Naive thymus-derived CD8-positive, alpha-beta T cell (primary cell): ENCODE measurements around the gene C12orf57. TPM values are rescaled to one million over a fixed set of nuclear protein-coding genes. Genes with fewer than 3 reads are reported as not detected.

Experiments used
- ATAC-seq, 2 donors: fragments of 150-1000 bp; cut with Tn5 transposase in 1 of 2; sonication (Bioruptor Pico), chemical (Tn5 transposase) in 1 of 2; 1 replicate in 1 of 2; 2 replicates in 1 of 2; pipeline ENCODE4 v1.10.0; 2021; ENCODE audit warnings: mild to moderate bottlenecking in 2 of 2, moderate library complexity in 2 of 2
- POLR2A ChIA-PET: fragments of 350-600 bp; sonication (Branson Sonifier 250); formaldehyde crosslinking; loops from one replicate; lab custom pipeline; 2021; ENCODE audit warnings: antibody characterized with exemption; lab: Charles Lee
- DNase-seq, 10 donors: peaks; one replicate each; pipeline versions ENCODE4 v3.0.0 to v3.0.0-alpha.2; 2020 to 2022
- H3K27ac Mint-ChIP-seq, 10 donors: one replicate each; pipeline ENCODE4 v1.8.0; 2020 to 2022; ENCODE audit warnings: mild to moderate bottlenecking in 10 of 10, mixed read lengths in 10 of 10, moderate library complexity in 4 of 10, inconsistent platforms in 1 of 10
- H3K27me3 Mint-ChIP-seq, 5 donors: one replicate each; pipeline ENCODE4 v1.8.0; 2021 to 2022; ENCODE audit warnings: mixed read lengths in 5 of 5
- H3K36me3 Mint-ChIP-seq, 3 donors: one replicate each; pipeline ENCODE4 v1.8.0; 2020 to 2022; ENCODE audit warnings: mixed read lengths in 3 of 3, mild to moderate bottlenecking in 2 of 3, inconsistent platforms in 1 of 3
- H3K4me1 Mint-ChIP-seq, 4 donors: one replicate each; pipeline ENCODE4 v1.8.0; 2021 to 2022; ENCODE audit warnings: mixed read lengths in 4 of 4
- H3K4me3 Mint-ChIP-seq, 10 donors: one replicate each; pipeline ENCODE4 v1.8.0; 2020 to 2022; ENCODE audit warnings: mild to moderate bottlenecking in 10 of 10, mixed read lengths in 10 of 10, moderate library complexity in 6 of 10, inconsistent platforms in 1 of 10
- H3K9me3 Mint-ChIP-seq, 9 donors: one replicate each; pipeline ENCODE4 v1.8.0; 2020 to 2022; ENCODE audit warnings: mixed read lengths in 9 of 9, mild to moderate bottlenecking in 3 of 9, inconsistent platforms in 1 of 9, moderate library complexity in 1 of 9
- polyA plus RNA-seq, 3 donors: library from polyadenylated mRNA; unstranded; fragments of 300-500 nt; fragmentation: Illumina TruSeq; gene quantifications; one replicate each; pipeline ENCODE4 v1.2.3, GENCODE V29; 2021
- total RNA-seq, 8 experiments: library from RNA in 2 of 8; stranded (reverse) in 2 of 8; gene quantifications; one replicate each; pipeline ENCODE4 v1.2.3 and lab custom pipeline; 2021 to 2026

C12orf57 gene
- total and polyA plus RNA-seq, 5 experiments from 2014 or later: 329 to 519 (median 399) TPM

DNA sequence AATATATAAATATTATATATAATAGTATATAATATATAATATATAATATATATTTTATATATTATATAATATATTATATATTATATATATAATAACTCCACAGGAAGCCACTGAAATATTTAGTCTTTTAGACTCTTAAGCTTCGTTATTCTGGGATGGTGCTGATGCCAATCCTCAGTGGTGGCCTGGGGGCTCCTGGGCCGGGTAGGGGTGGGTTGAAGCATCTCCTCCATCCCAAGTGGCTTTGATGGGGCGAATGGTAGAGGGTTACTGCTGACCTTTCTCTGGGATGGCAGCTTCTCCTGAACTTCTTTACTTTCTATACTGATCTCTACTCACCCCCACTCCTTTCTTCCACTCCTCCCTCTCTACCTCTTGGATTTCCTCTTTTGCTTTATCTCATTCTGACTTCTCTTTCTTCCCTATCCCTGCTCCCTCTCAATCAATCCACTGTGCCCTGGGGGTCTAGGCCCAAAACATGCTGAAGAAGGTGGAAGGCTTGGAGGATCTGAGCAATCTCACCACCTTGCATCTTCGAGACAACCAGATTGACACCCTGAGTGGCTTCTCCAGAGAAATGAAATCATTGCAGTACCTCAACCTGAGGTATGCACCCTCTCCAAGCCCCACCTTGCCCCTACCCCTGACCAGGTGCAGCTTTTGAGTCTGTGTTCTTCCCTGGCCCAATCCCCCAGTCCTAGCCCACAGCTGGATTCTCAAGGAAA, 34.2 kb upstream of the C12orf57 start:
- no peaks in the 10 kb centered on the region for H3K36me3 Mint-ChIP-seq
- no peaks in the 10 kb centered on the region for H3K9me3 Mint-ChIP-seq
- POLR2A ChIA-PET: interaction anchor here (0.9 to 1.9 kb wide), 3 partner anchors 14 to 18 kb away, joined by 5 to 7 read pairs (median 5); no protein-coding TSS in a partner anchor
- H3K27ac Mint-ChIP-seq: peak overlapping the region in 1 of 10 donors; percentile 25
- no peaks in the 10 kb centered on the region for H3K27me3 Mint-ChIP-seq
- no peak for DNase-seq
- peak overlapping the region in 1 of 10 donors; percentile 4 for H3K4me3 Mint-ChIP-seq
- no peak for ATAC-seq
- peaks cover 7 to 22% (median 11%) of the 10 kb centered on the region in 4 donors for H3K4me1 Mint-ChIP-seq

DNA sequence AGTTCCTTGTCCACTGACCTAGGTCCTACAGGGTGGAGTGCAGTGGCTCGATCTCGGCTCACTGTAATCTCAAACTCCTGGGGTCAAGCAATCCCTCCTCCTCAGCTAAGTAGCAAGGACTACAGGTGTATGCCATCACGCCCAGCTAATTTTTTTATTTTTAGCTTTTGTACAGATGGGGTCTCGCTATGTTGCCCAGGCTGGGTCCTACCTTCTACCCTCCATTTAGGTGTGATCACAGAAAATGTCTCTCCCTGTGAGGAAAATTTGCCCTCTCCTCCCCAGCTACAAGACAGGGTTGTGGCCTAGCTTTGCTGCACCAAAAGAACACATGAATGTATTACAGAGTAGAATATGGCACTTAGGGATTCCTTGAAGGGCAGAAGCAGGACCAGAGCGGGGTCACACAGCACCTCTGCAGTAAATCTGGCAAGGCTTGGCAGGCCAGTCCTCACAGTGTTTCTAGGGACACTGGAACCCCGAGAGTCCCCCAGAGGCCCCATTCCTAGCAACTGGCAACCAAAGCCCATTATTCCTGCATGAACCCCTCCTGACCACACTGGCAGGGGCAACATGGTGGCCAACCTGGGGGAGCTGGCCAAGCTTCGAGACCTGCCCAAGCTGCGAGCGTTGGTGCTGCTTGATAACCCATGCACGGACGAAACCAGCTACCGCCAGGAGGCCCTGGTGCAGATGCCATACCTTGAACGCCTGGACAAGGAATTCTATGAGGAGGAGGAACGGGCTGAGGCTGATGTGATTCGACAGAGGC, 31.5 kb upstream of the C12orf57 start:
- H3K9me3 Mint-ChIP-seq: no peaks in the 10 kb centered on the region
- DNase-seq: no peak
- peak overlapping the region in 7 of 10 donors; percentile 43 to 98 (median 90) for H3K27ac Mint-ChIP-seq
- H3K4me3 Mint-ChIP-seq: peak overlapping the region in 8 of 10 donors; percentile 14 to 95 (median 63)
- H3K27me3 Mint-ChIP-seq: no peaks in the 10 kb centered on the region
- H3K4me1 Mint-ChIP-seq: peaks cover 16 to 50% (median 27%) of the 10 kb centered on the region in 4 donors
- H3K36me3 Mint-ChIP-seq: peaks cover 0 to 11% (median 0%) of the 10 kb centered on the region in 3 donors
- POLR2A ChIA-PET: interaction anchor here (0.7 to 6.2 kb wide), 10 partner anchors 8 to 61 kb away, joined by 3 to 43 read pairs (median 17); partner anchors contain the start of genes C12orf57, CDCA3, LRRC23 and RNU7-1
- no peak for ATAC-seq

DNA sequence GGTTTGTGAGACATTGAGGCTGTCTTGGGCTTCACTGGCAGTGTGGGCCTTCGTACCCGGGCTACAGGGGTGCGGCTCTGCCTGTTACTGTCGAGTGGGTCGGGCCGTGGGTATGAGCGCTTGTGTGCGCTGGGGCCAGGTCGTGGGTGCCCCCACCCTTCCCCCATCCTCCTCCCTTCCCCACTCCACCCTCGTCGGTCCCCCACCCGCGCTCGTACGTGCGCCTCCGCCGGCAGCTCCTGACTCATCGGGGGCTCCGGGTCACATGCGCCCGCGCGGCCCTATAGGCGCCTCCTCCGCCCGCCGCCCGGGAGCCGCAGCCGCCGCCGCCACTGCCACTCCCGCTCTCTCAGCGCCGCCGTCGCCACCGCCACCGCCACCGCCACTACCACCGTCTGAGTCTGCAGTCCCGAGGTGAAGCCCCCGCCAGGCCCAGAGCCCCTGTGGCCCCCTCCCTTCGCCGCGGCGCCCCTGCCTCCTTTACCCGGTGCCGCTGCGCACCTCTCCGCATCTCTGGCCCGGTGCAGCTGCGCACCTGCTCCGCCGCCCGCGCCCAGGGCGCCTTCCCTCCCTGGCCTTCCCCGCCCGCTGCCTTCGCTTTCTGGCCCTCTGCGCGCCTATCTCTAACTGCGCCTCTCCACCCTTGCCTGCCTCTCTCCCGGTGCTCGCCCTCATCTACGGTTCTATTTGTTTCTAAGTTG, 29.4 kb upstream of the C12orf57 start, which contains the start of gene ENO2:
Gene ENO2, plus strand, starts transcription at position 335 of the 701 bp plus-strand sequence. CDS start 1,253 bp downstream, outside the sequence.
- POLR2A ChIA-PET: interaction anchor here (0.6 to 6.2 kb wide), 20 partner anchors 9 to 301 kb away, joined by 3 to 43 read pairs (median 6); partner anchors contain the start of genes C12orf57, CDCA3, LRRC23 and RNU7-1
- H3K27me3 Mint-ChIP-seq: no peaks in the 10 kb centered on the region
- H3K9me3 Mint-ChIP-seq: no peaks in the 10 kb centered on the region
- H3K27ac Mint-ChIP-seq: peak within 1 kb of the TSS; percentile 87 to 98 (median 95)
- DNase-seq: peak; percentile 77 to 93 (median 82)
- H3K4me1 Mint-ChIP-seq: peaks cover 16 to 52% (median 27%) of the 10 kb centered on the region in 4 donors
- peaks cover 0 to 25% (median 2%) of the 10 kb centered on the region in 3 donors for H3K36me3 Mint-ChIP-seq
- H3K4me3 Mint-ChIP-seq: peak within 1 kb of the TSS; percentile 91 to 97 (median 94)
- peak; percentile 89 to 92 for ATAC-seq

DNA sequence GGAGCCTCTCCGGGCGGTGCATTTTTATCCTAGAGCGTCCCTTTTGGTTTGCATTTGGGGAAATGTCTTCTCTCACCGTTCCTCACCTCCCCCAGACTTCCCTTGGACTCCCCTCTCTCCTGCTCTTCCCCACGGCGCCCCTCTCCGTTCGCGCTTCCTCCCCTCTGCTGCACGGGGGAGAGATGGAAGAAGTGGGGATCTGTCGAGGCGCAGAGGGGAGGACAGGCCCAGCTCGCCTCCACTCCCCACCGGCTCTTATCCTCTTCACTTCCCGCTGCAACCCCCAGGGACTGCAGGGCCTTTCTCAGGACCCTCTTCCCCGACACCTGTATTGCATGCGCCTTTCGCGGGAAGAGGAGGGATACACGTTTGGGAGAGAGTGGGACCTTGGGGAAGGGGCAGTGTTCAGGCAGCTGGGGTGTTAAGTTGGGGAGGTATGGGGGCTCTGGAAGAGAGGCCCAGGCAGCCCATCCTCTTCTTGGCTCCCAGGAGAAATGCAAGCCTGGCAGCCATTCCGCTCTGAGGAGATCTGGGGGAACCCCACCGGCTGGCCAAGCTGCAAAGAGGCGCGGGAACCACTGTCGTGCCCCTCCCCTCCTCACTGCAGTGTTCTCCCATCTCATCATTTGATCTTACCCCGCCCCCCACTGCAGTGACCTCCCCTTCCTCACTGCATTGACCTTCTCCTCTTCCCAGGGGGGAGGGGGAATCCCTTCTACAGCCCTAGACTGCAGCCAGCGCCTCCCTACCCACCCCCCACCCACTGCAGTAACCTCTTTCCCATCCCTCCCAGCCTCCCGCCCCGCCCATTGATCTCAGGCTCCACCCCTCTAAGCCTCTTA, 28.7 kb upstream of the C12orf57 start:
- DNase-seq (no peak), ATAC-seq (no peak)
- no peaks in the 10 kb centered on the region for H3K27me3 Mint-ChIP-seq
- H3K36me3 Mint-ChIP-seq: peaks cover 0 to 33% (median 3%) of the 10 kb centered on the region in 3 donors
- POLR2A ChIA-PET: interaction anchor here (0.9 to 6.2 kb wide), 17 partner anchors 8 to 302 kb away, joined by 3 to 43 read pairs (median 6); partner anchors contain the start of genes C12orf57, CDCA3, LRRC23 and RNU7-1
- peak overlapping the region; percentile 87 to 98 (median 95) for H3K27ac Mint-ChIP-seq
- peaks cover 13 to 57% (median 29%) of the 10 kb centered on the region in 4 donors for H3K4me1 Mint-ChIP-seq
- H3K4me3 Mint-ChIP-seq: peak overlapping the region; percentile 91 to 97 (median 94)
- H3K9me3 Mint-ChIP-seq: no peaks in the 10 kb centered on the region

DNA sequence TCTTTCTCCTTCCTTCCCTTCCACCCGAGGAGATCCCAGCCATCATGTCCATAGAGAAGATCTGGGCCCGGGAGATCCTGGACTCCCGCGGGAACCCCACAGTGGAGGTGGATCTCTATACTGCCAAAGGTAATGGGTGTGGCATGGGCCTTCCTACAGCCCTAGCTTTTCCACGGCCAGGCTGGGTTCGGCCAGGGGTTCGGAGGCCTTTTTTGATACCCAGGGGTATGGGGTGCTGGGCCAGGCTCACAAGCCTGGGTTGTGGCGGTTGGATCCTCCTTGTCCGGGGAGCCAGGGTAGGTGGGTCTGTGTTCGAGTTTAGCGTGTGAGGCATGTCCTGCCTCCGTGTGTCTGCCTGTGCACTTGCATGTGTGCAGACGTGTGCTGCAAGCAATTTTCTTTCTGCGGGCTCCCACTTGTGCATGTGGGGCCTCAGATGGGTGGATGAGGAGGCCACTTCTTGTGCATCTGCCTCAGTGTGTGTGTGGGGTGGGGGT, 28.0 kb upstream of the C12orf57 start:
- H3K4me3 Mint-ChIP-seq: peak overlapping the region; percentile 62 to 97 (median 92)
- no peaks in the 10 kb centered on the region for H3K27me3 Mint-ChIP-seq
- POLR2A ChIA-PET: interaction anchor here (0.7 to 6.2 kb wide), 11 partner anchors 9 to 207 kb away, joined by 3 to 43 read pairs (median 9); partner anchors contain the start of genes LRRC23 and SPSB2
- peaks cover 0 to 34% (median 3%) of the 10 kb centered on the region in 3 donors for H3K36me3 Mint-ChIP-seq
- no peaks in the 10 kb centered on the region for H3K9me3 Mint-ChIP-seq
- peaks cover 13 to 57% (median 29%) of the 10 kb centered on the region in 4 donors for H3K4me1 Mint-ChIP-seq
- ATAC-seq: no peak
- DNase-seq: no peak
- peak overlapping the region in 8 of 10 donors; percentile 37 to 98 (median 87) for H3K27ac Mint-ChIP-seq

DNA sequence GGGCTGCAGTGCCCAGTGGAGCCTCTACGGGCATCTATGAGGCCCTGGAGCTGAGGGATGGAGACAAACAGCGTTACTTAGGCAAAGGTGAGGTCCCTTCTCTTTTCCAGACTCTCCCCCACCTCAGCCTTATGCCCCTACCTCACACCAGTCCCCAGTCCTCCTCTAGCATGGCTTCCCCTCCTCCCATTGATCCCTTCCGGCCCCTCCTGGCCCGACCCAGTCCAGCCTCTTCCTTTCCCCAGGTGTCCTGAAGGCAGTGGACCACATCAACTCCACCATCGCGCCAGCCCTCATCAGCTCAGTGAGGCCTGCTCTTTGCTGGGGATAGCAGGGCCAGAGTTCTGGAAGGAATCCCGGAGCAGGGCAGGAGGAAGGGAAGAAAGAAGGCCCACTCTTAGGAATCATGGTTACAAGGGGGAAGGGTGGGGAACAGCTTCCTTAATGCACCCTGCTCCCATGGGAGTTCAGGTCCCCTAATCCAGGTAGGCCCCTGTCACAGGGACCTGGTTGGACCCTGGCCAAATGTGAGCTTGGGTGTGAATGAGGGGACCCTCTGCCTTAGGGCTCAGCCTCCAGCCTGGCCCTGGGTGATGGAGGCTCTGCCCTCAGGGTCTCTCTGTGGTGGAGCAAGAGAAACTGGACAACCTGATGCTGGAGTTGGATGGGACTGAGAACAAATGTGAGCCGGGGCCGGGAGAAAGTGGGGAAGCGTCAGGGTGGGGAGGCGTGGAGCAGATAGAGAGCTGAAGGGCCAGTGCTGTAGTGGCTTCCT, 27.2 kb upstream of the C12orf57 start:
- Mint-ChIP-seq H3K4me3 (peak overlapping the region in 8 of 10 donors; percentile 45 to 97 (median 68)), H3K36me3 (peaks cover 0 to 39% (median 3%) of the 10 kb centered on the region in 3 donors), H3K4me1 (peaks cover 13 to 57% (median 32%) of the 10 kb centered on the region in 4 donors), H3K27ac (peak overlapping the region in 9 of 10 donors; percentile 22 to 98 (median 81)), H3K27me3 (no peaks in the 10 kb centered on the region), H3K9me3 (no peaks in the 10 kb centered on the region)
- no peak for DNase-seq
- ATAC-seq: no peak
- POLR2A ChIA-PET: interaction anchor here (0.7 to 6.2 kb wide), 9 partner anchors 9 to 206 kb away, joined by 3 to 43 read pairs (median 5); partner anchors contain the start of genes C12orf57, LRRC23, RNU7-1 and SPSB2

DNA sequence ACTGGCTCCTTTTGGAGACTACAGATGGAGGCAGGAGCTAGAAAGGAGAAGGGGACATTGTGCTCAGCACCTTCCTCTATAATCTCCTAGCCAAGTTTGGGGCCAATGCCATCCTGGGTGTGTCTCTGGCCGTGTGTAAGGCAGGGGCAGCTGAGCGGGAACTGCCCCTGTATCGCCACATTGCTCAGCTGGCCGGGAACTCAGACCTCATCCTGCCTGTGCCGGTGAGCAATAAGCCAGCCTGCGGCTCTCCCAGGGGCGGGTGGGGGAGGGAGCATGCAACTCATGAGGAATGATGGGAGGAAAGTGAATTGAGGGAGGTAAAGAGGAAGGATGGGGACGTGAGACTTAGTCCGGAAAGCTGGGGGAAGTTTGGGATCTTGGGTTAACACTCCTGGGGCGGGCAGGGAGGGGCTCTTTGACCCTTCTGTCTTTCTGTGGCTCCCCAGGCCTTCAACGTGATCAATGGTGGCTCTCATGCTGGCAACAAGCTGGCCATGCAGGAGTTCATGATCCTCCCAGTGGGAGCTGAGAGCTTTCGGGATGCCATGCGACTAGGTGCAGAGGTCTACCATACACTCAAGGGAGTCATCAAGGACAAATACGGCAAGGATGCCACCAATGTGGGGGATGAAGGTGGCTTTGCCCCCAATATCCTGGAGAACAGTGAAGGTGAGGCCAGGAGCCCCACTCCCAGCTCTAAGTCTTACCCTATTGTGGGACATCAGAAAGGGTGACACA, 26.2 kb upstream of the C12orf57 start:
- POLR2A ChIA-PET: interaction anchor here (0.7 to 6.2 kb wide), 7 partner anchors 9 to 45 kb away, joined by 3 to 43 read pairs (median 7); partner anchors contain the start of genes C12orf57, LRRC23, RNU7-1 and SPSB2
- H3K27me3 Mint-ChIP-seq: no peaks in the 10 kb centered on the region
- H3K4me3 Mint-ChIP-seq: peak overlapping the region in 1 of 10 donors; percentile 19
- ATAC-seq (no peak), DNase-seq (no peak)
- no peaks in the 10 kb centered on the region for H3K9me3 Mint-ChIP-seq
- H3K4me1 Mint-ChIP-seq: peaks cover 13 to 55% (median 36%) of the 10 kb centered on the region in 4 donors
- H3K36me3 Mint-ChIP-seq: peaks cover 0 to 48% (median 3%) of the 10 kb centered on the region in 3 donors
- peak overlapping the region in 4 of 10 donors; percentile 24 to 57 (median 48) for H3K27ac Mint-ChIP-seq

DNA sequence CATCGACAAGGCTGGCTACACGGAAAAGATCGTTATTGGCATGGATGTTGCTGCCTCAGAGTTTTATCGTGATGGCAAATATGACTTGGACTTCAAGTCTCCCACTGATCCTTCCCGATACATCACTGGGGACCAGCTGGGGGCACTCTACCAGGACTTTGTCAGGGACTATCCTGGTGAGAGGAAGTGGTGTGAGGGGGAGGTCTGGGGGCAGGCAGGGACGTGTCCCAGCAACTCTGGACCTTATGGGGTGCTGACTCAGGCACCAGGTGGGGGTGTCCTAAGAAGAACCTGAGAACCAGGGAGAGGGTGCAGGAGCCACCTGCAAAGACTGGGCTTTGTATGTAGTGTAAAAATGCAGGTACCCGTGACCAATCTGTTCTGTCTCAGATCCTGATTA, 24.2 kb upstream of the C12orf57 start:
- Mint-ChIP-seq H3K4me3 (no peak overlapping the region), H3K27ac (peak overlapping the region in 8 of 10 donors; percentile 30 to 86 (median 66)), H3K4me1 (peaks cover 12 to 45% (median 36%) of the 10 kb centered on the region in 4 donors), H3K9me3 (no peaks in the 10 kb centered on the region), H3K36me3 (peaks cover 0 to 57% (median 3%) of the 10 kb centered on the region in 3 donors), H3K27me3 (no peaks in the 10 kb centered on the region)
- no peak for DNase-seq
- POLR2A ChIA-PET: interaction anchor here (1.5 kb wide), 1 partner anchor 15 kb away, joined by 5 read pairs; the partner anchor contains the start of gene LRRC23
- ATAC-seq: no peak

DNA sequence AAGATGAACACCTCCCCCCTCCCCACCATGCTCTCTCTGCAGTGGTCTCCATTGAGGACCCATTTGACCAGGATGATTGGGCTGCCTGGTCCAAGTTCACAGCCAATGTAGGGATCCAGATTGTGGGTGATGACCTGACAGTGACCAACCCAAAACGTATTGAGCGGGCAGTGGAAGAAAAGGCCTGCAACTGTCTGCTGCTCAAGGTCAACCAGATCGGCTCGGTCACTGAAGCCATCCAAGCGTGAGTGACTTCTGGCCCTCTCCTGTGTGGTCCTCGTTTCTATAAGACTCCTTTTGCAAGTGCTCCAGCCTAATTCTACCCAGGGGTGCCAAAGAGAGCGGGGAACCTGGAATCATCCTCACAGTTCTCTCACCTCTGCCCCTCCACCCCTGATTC, 22.3 kb upstream of the C12orf57 start:
- DNase-seq: no peak
- Mint-ChIP-seq H3K36me3 (peaks cover 0 to 51% (median 3%) of the 10 kb centered on the region in 3 donors), H3K4me1 (peaks cover 8 to 40% (median 25%) of the 10 kb centered on the region in 4 donors), H3K27me3 (no peaks in the 10 kb centered on the region), H3K27ac (peak overlapping the region in 2 of 10 donors; percentile 31 to 46), H3K9me3 (no peaks in the 10 kb centered on the region), H3K4me3 (no peak overlapping the region)
- no peak for ATAC-seq
- POLR2A ChIA-PET: interaction anchor here (1.1 kb wide), 1 partner anchor 38 kb away, joined by 3 read pairs; no protein-coding TSS in a partner anchor
